ENCODE data around the gene PCBD2. TPM values are rescaled to one million over a fixed set of nuclear protein-coding genes. Genes with fewer than 3 reads are reported as not detected.

Gene PCBD2
- total and polyA plus RNA-seq, 2 of the 8 experiments (the other 6 are each of a cell fraction or from before 2014, with no cell fraction given): 4.8 to 10.3 TPM

DNA sequence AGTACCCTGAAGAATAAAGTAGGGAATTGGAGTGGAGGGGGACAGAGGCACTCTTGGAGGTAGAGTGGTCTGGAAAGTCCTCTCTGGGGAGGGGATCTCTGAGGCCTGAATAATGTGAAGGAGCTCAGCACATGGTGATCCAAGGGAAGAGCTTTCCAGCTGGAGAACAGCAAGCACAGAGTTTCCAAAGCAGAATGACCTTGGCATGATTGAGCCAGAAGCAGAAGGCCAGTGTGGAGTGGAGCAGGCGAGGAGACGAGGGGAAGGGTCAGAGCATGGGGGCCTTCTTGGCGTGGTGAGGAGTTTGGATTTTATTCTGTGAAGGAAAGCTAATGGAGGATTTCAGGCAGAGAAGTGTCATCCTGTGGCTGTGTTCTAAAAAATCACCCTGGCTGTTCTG is 8.3 kb downstream of the PCBD2 start:
- H3K9me3 ChIP-seq (ENCODE audit: insufficient read depth in 2 of 2, low read depth in 1 of 2, low read length in 1 of 2): no peaks in the 10 kb centered on the region
- H3K27me3 ChIP-seq (replicated peaks in 1 of 4; ENCODE audit: control insufficient read depth in 3 of 4, extremely low read depth in 1 of 4, insufficient read depth in 3 of 4, low read length in 3 of 4): no peaks in the 10 kb centered on the region
- H2BK12ac ChIP-seq (ENCODE audit: low read depth, low read length): no peak overlapping the region
- no peak for FAIRE-seq
- no peak overlapping the region for H4K91ac ChIP-seq (replicated peaks; ENCODE audit: insufficient read length, low read length)
- no peak overlapping the region for H3K4me3 ChIP-seq (ENCODE audit: extremely low read depth in 1 of 4, insufficient read depth in 2 of 4, low read depth in 3 of 4, low read length in 4 of 4)
- no peak overlapping the region for H3K9ac ChIP-seq (replicated peaks in 1 of 4; ENCODE audit: extremely low read depth in 1 of 4, low read depth in 3 of 4, low read length in 3 of 4)
- DNase-seq (ENCODE audit: low read depth in 1 of 2, low spot score in 2 of 2): no peak
- H4K5ac ChIP-seq (ENCODE audit: insufficient read length, low read depth, low read length): no peak overlapping the region
- H3K56ac ChIP-seq (replicated peaks; ENCODE audit: insufficient read length, low read depth, low read length): no peak overlapping the region
- TF ChIP-seq PHF8 (conservative IDR thresholded peaks at IDR 0.05; ENCODE audit: low read depth, low read length) (no peak), SUZ12 (IDR thresholded peaks at IDR 0.05; ENCODE audit: low read length) (no peak), CREB1 (IDR thresholded peaks at IDR 0.05) (no peak), ATF2 (IDR thresholded peaks at IDR 0.05; ENCODE audit: low read length) (no peak)
- H2BK120ac ChIP-seq (replicated peaks; ENCODE audit: low read depth, low read length): no peak overlapping the region
- 0 out of 4 replicates have a peak, but pooled peaks cover 0 to 3% of the 10 kb centered on the region in 2 experiments for H3K79me2 ChIP-seq (ENCODE audit: control insufficient read depth in 1 of 2, insufficient read depth in 2 of 2, low read length in 2 of 2)
- H3K23ac ChIP-seq (ENCODE audit: insufficient read length): no peak overlapping the region
- H3K14ac ChIP-seq (ENCODE audit: insufficient read length): no peak overlapping the region
- H2AFZ ChIP-seq (ENCODE audit: low read length): no peak overlapping the region
- H3K27ac ChIP-seq (ENCODE audit: low read depth, low read length): no peak overlapping the region
- no peak overlapping the region for H2AK5ac ChIP-seq (ENCODE audit: low read depth, low read length)
- H3K36me3 ChIP-seq (ENCODE audit: control insufficient read depth in 2 of 4, insufficient read depth in 4 of 4, low read length in 3 of 4): peaks cover 0 to 11% (median 4%) of the 10 kb centered on the region in 4 experiments; a peak in 5 of 8 replicates
- no peak overlapping the region for H2BK5ac ChIP-seq (ENCODE audit: low read depth, low read length)
- no peak overlapping the region for H2BK20ac ChIP-seq (ENCODE audit: low read length)
- H4K8ac ChIP-seq (ENCODE audit: extremely low read depth, insufficient read depth, low read length): no peak overlapping the region
- no peak overlapping the region for H3K4me2 ChIP-seq (ENCODE audit: insufficient read depth in 1 of 2, low read depth in 2 of 2, low read length in 2 of 2)
- WGBS, 2 experiments (ENCODE audit: extremely low coverage in 1 of 2, insufficient coverage in 1 of 2, insufficient read length in 1 of 2, insufficient replicate concordance in 2 of 2, low coverage in 1 of 2, low lambda C conversion rate in 2 of 2, missing lambda C conversion rate in 1 of 2): 72% methylated on average over 3 of the region's 3 CpGs; no CpG with 5 or more reads in 1 of the 2 experiments
- peaks cover 0 to 9% of the 10 kb centered on the region in 2 experiments for H4K20me1 ChIP-seq (replicated peaks in 1 of 2; ENCODE audit: control insufficient read depth in 1 of 2, insufficient read depth in 2 of 2, low read length in 2 of 2)
- no peak overlapping the region for H2BK15ac ChIP-seq (ENCODE audit: low read length)
- H3K18ac ChIP-seq (ENCODE audit: extremely low read depth, low read length): no peak overlapping the region
- ChIA-PET CTCF (ENCODE audit: partially characterized antibody) (interaction anchor here (0.6 to 1.4 kb wide), 2 partner anchors 88 to 290 kb away, joined by 3 to 4 read pairs; no protein-coding TSS in a partner anchor), POLR2A (ENCODE audit: partially characterized antibody) (interaction anchor here (1.1 to 1.2 kb wide), 2 partner anchors 9 to 13 kb away, joined by 3 read pairs; no protein-coding TSS in a partner anchor)
- no peaks in the 10 kb centered on the region; the same call in 1 of the 2 replicates for H3K79me1 ChIP-seq (ENCODE audit: low read depth, low read length)
- H3K4me1 ChIP-seq (replicated peaks in 1 of 4; ENCODE audit: control insufficient read depth in 3 of 4, insufficient read depth in 4 of 4, low read length in 3 of 4): no peaks in the 10 kb centered on the region; a peak in 1 of 7 replicates
- no peak overlapping the region for H3K4ac ChIP-seq (replicated peaks; ENCODE audit: insufficient read length, low read depth, low read length)
- H3K23me2 ChIP-seq (ENCODE audit: low read depth, low read length): 0 out of 2 replicates have a peak, but pooled peaks cover 2% of the 10 kb centered on the region
